ENCODE results near the gene ANKFN1. TPM values are rescaled to one million over a fixed set of nuclear protein-coding genes. Genes with fewer than 3 reads are reported as not detected.

Gene ANKFN1
- total RNA-seq, 1 experiment from 2014 or later = not detected

GRCh38 chr17:56499799-56500388, 346.6 kb downstream of the ANKFN1 start:
- intact Hi-C loops (cut with micrococcal nuclease; ENCODE audit: unreplicated experiment) = loop anchor here (1.0 to 5.0 kb wide), 2 partner anchors 177 to 216 kb away; no protein-coding TSS in a partner anchor
- POLR2A ChIA-PET (ENCODE audit: low non-redundant PET) = no interaction called here
- peak; percentile 57 for DNase-seq (ENCODE audit: low spot score)

GRCh38 chr17:56502120-56502654, 348.9 kb downstream of the ANKFN1 start:
- Histone ChIP-seq H3K36me3 (ENCODE audit: insufficient read depth, low read length, poor library complexity, severe bottlenecking) (no peaks in the 10 kb centered on the region), H3K27ac (ENCODE audit: low read depth, low read length, poor library complexity, severe bottlenecking) (no peak overlapping the region), H3K9me3 (ENCODE audit: low read depth, low read length, poor library complexity, severe bottlenecking) (no peaks in the 10 kb centered on the region), H3K27me3 (replicated peaks; ENCODE audit: insufficient read depth, low read depth, low read length, poor library complexity) (no peaks in the 10 kb centered on the region), H3K4me3 (ENCODE audit: low read depth, low read length, poor library complexity, severe bottlenecking) (no peak overlapping the region), H3K4me1 (ENCODE audit: insufficient read depth, low read length, poor library complexity, severe bottlenecking) (no peaks in the 10 kb centered on the region)
- DNase-seq (ENCODE audit: low spot score) = no peak
- no TSS peak for BruUV-seq (replicated peaks)
- TF ChIP-seq EZH2 (IDR thresholded peaks at IDR 0.05; ENCODE audit: borderline replicate concordance, low read depth, low read length, poor library complexity, severe bottlenecking) = no peak
- no peak for TF ChIP-seq CTCF (conservative IDR thresholded peaks at IDR 0.05; ENCODE audit: low read depth, low read length)
- CTCF ChIA-PET = no interaction called here
- intact Hi-C loops (cut with micrococcal nuclease; ENCODE audit: unreplicated experiment) = loop anchor here (5.0 kb wide), 1 partner anchor 175 kb away; no protein-coding TSS in a partner anchor
- POLR2A ChIA-PET (ENCODE audit: low non-redundant PET) = no interaction called here

More at GRCh38 chr17:56499799-56500388, 346.6 kb downstream of the ANKFN1 start:
- no peak overlapping the region for H3K27ac ChIP-seq (ENCODE audit: low read depth, low read length, poor library complexity, severe bottlenecking)
- CTCF ChIA-PET = interaction anchor here (0.6 to 1.1 kb wide), 7 partner anchors 8 to 415 kb away, joined by 3 to 28 read pairs (median 6); no protein-coding TSS in a partner anchor
- TF ChIP-seq CTCF (conservative IDR thresholded peaks at IDR 0.05; ENCODE audit: low read depth, low read length) = peak; percentile 64
- no peak for TF ChIP-seq EZH2 (IDR thresholded peaks at IDR 0.05; ENCODE audit: borderline replicate concordance, low read depth, low read length, poor library complexity, severe bottlenecking)
- H3K36me3 ChIP-seq (ENCODE audit: insufficient read depth, low read length, poor library complexity, severe bottlenecking) = no peaks in the 10 kb centered on the region
- H3K4me3 ChIP-seq (ENCODE audit: low read depth, low read length, poor library complexity, severe bottlenecking) = no peak overlapping the region
- H3K9me3 ChIP-seq (ENCODE audit: low read depth, low read length, poor library complexity, severe bottlenecking) = no peaks in the 10 kb centered on the region
- no peaks in the 10 kb centered on the region for H3K27me3 ChIP-seq (replicated peaks; ENCODE audit: insufficient read depth, low read depth, low read length, poor library complexity)
- BruUV-seq (replicated peaks) = no TSS peak
- H3K4me1 ChIP-seq (ENCODE audit: insufficient read depth, low read length, poor library complexity, severe bottlenecking) = no peaks in the 10 kb centered on the region

DNA sequence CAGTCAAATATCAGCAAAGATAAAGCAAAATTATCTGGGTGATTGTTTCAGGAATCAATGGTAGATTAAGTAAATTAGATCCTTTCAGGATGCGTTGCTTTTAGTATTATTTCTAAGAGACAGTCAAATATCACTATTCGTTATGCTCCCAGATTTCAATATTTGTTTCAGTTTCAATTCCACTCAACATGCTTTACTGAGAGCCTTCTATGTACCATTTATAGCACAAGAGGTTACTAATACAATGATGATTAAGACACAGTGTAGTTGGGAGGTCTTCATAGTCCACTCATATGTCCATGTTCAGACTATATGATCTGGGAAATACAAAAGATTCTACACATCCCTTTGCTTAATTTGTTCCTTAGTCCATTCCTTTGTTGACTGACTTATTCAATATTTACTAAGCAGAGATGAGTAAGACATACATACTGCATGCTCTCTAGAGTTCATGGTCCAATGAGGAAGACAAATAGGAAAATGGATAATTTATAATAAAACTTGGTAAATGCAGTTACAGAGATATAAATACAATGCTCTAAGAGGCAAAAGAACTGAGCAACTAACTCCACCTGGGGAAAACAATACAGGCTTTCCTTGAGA, 352.0 kb downstream of the ANKFN1 start:
- Histone ChIP-seq H3K4me3 (ENCODE audit: low read depth, low read length, poor library complexity, severe bottlenecking) (no peak overlapping the region), H3K9me3 (ENCODE audit: low read depth, low read length, poor library complexity, severe bottlenecking) (no peaks in the 10 kb centered on the region), H3K36me3 (ENCODE audit: insufficient read depth, low read length, poor library complexity, severe bottlenecking) (no peaks in the 10 kb centered on the region), H3K4me1 (ENCODE audit: insufficient read depth, low read length, poor library complexity, severe bottlenecking) (no peaks in the 10 kb centered on the region), H3K27ac (ENCODE audit: low read depth, low read length, poor library complexity, severe bottlenecking) (no peak overlapping the region), H3K27me3 (replicated peaks; ENCODE audit: insufficient read depth, low read depth, low read length, poor library complexity) (no peaks in the 10 kb centered on the region)
- POLR2A ChIA-PET (ENCODE audit: low non-redundant PET) = no interaction called here
- no peak for DNase-seq (ENCODE audit: low spot score)
- no TSS peak for BruUV-seq (replicated peaks)
- intact Hi-C loops (cut with micrococcal nuclease; ENCODE audit: unreplicated experiment) = no loop called here
- CTCF ChIA-PET = no interaction called here
- TF ChIP-seq CTCF (conservative IDR thresholded peaks at IDR 0.05; ENCODE audit: low read depth, low read length) = no peak

Measured in A673 (cell line).